PC-3 (cell line): ENCODE results near the gene NR3C1.

ENCODE experiments used
- EZH2 ChIP-seq: fragments of 300-600 bp; sonication (generic); IDR thresholded peaks from one replicate; pipeline ENCODE4 v1.6.1; 2017; ENCODE audit warnings: antibody characterized with exemption, mild to moderate bottlenecking, low read length; ENCODE audit not compliant: unreplicated experiment
- EZH2phosphoT487 ChIP-seq: fragments of 300-600 bp; sonication (generic); IDR thresholded peaks from 2 replicates; pipeline ENCODE4 v1.6.1; 2018; ENCODE audit warnings: mild to moderate bottlenecking, antibody characterized with exemption, low read length, borderline replicate concordance
- TF ChIP-seq, protein P1 (sequence below): fragments of 300-600 bp; sonication (generic); conservative IDR thresholded peaks from 2 replicates; pipeline ENCODE4 v1.5.1; 2017; ENCODE audit warnings: antibody characterized with exemption, low read depth, mild to moderate bottlenecking, low read length

DNA sequence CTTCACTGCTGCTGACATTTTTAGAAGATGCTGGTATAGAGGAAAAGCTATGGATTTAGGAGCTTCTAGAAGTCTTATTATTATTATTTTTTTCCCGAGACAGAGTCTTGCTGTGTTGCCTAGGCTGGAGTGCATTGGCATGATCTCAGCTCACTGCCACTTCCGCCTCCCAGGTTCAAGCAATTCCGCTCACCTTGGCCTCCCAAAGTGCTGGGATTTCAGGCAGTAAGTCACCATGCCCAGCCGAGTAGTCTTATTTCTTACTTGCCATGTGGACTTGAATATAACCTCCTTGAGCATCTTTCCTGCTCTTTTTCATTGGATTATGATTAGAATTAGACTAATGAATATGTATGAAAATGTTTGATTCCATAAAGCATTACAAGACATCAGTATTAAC lies 119.5 kb downstream of the NR3C1 start:
- TF ChIP-seq, protein P1, sequence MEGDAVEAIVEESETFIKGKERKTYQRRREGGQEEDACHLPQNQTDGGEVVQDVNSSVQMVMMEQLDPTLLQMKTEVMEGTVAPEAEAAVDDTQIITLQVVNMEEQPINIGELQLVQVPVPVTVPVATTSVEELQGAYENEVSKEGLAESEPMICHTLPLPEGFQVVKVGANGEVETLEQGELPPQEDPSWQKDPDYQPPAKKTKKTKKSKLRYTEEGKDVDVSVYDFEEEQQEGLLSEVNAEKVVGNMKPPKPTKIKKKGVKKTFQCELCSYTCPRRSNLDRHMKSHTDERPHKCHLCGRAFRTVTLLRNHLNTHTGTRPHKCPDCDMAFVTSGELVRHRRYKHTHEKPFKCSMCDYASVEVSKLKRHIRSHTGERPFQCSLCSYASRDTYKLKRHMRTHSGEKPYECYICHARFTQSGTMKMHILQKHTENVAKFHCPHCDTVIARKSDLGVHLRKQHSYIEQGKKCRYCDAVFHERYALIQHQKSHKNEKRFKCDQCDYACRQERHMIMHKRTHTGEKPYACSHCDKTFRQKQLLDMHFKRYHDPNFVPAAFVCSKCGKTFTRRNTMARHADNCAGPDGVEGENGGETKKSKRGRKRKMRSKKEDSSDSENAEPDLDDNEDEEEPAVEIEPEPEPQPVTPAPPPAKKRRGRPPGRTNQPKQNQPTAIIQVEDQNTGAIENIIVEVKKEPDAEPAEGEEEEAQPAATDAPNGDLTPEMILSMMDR, result no peak
- TF ChIP-seq EZH2 (no peak), EZH2phosphoT487 (no peak)
